ENCODE data around the gene SPEF1. TPM values are rescaled to one million over a fixed set of nuclear protein-coding genes. Genes with fewer than 3 reads are reported as not detected.
A peak's percentile ranks its signal among the peaks of the same experiment; 100 is the strongest.

The SPEF1 gene
- total RNA-seq, 1 donor from 2014 or later = 0.54 TPM

DNA sequence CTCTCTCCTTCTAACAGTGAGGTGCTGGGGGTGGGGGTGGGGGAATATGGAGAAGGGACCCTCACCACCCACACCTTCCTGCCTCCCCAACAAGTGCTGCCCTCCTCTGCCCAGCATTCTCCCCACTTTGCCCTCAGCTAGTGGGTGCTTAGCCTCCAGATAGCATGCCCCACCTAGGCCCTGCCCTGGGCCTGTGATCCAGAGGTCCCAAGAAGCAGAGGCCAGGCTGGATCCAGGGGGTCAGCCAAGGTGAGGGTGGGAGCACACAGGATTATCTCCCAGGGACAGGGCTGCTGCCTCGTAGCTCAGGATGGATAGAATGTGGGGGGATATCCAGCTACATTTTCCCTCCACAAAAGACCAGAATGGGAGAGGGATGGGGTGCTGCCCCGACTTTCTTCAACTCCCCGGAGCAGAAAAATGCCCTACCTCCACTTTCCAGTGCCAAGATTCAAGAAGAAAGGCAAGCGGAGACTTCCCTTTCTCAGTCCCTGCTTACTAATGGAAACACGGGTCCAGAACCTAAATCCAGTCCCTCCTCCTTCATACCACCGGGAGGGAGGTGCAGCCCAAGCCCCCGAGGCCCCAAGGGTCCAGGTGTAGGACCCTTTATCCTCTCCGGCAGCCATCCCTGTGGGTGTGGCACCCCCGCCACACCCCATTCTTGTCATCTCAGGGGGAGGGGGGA lies 14.7 kb downstream of the SPEF1 start:
- H3K36me3 Mint-ChIP-seq (ENCODE audit: low read depth) = no peaks in the 10 kb centered on the region
- H3K4me1 Mint-ChIP-seq = peaks cover 39% of the 10 kb centered on the region
- peak overlapping the region; percentile 27 for H3K27ac Mint-ChIP-seq (ENCODE audit: unreplicated experiment)
- no peaks in the 10 kb centered on the region for H3K27me3 Mint-ChIP-seq (ENCODE audit: low read depth)
- no peaks in the 10 kb centered on the region for H3K9me3 Mint-ChIP-seq
- TF ChIP-seq, protein P1, sequence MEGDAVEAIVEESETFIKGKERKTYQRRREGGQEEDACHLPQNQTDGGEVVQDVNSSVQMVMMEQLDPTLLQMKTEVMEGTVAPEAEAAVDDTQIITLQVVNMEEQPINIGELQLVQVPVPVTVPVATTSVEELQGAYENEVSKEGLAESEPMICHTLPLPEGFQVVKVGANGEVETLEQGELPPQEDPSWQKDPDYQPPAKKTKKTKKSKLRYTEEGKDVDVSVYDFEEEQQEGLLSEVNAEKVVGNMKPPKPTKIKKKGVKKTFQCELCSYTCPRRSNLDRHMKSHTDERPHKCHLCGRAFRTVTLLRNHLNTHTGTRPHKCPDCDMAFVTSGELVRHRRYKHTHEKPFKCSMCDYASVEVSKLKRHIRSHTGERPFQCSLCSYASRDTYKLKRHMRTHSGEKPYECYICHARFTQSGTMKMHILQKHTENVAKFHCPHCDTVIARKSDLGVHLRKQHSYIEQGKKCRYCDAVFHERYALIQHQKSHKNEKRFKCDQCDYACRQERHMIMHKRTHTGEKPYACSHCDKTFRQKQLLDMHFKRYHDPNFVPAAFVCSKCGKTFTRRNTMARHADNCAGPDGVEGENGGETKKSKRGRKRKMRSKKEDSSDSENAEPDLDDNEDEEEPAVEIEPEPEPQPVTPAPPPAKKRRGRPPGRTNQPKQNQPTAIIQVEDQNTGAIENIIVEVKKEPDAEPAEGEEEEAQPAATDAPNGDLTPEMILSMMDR (conservative IDR thresholded peaks at IDR 0.05) = no peak
- H3K4me3 Mint-ChIP-seq = peak overlapping the region; percentile 88
- no peak for DNase-seq (ENCODE audit: low read depth, low spot score)

DNA sequence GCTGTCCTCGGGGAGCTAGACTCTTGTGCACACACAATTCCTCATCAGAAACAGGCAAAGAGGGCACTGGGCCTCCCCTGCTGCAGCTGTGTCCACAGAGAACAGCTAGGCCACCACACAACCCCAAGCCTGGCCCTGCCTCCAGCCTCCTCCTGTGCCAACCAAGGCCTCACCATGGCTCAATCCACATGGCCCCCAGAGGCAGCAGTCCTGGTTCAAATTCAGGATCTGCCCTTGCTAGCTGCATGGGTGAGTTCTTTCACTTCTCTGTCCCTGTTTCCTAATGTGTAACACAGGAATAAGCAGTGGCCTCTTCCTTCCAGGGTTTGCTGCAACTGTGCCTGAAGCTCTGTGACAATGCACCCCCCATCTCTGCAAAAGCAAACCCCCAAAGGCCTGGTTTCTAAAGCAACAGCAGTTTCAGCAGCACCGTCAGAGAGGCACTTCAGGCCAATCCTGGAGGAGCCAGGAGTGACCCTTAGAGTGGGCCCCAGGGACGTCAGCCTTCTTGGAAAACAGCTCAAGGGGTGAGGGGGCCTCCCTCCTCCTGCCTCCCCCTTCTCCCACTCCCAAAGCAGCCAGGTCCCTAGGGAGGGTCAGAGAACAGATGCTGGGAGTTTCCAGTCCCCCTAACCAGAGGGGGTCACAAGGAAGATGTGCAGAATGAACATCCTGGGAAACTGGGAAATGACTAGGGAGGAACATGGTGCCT lies 15.9 kb downstream of the SPEF1 start:
- Mint-ChIP-seq H3K27ac (ENCODE audit: unreplicated experiment) (peak overlapping the region; percentile 96), H3K4me3 (peak overlapping the region; percentile 88), H3K27me3 (ENCODE audit: low read depth) (no peaks in the 10 kb centered on the region), H3K36me3 (ENCODE audit: low read depth) (no peaks in the 10 kb centered on the region), H3K4me1 (peaks cover 49% of the 10 kb centered on the region), H3K9me3 (no peaks in the 10 kb centered on the region)
- DNase-seq (ENCODE audit: low read depth, low spot score) = no peak
- TF ChIP-seq, protein P1 (conservative IDR thresholded peaks at IDR 0.05) = no peak

DNA sequence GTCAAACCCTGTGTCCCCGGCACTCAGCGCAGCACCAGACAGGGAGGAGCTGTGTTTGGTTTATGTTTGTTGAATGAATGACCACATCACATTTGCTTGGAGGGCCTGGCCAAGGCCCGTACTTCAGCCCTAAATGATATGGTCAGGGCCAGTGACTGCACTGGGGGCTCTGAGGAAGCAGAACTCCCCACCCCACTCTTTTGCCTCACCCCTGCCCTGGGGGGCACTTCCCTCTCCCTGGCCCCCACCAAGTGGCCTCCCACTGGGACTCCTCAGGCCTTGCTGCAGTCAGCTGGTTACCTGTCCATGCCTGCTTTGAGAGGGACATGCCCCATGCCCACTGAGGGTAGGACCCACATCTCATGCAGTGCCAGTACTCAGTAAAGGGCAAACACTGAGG lies 16.6 kb downstream of the SPEF1 start:
- Mint-ChIP-seq H3K4me1 (peaks cover 55% of the 10 kb centered on the region), H3K27ac (ENCODE audit: unreplicated experiment) (no peak overlapping the region), H3K4me3 (peak overlapping the region; percentile 47), H3K27me3 (ENCODE audit: low read depth) (no peaks in the 10 kb centered on the region), H3K9me3 (no peaks in the 10 kb centered on the region), H3K36me3 (ENCODE audit: low read depth) (no peaks in the 10 kb centered on the region)
- no peak for DNase-seq (ENCODE audit: low read depth, low spot score)
- TF ChIP-seq, protein P1 (conservative IDR thresholded peaks at IDR 0.05) = no peak

DNA sequence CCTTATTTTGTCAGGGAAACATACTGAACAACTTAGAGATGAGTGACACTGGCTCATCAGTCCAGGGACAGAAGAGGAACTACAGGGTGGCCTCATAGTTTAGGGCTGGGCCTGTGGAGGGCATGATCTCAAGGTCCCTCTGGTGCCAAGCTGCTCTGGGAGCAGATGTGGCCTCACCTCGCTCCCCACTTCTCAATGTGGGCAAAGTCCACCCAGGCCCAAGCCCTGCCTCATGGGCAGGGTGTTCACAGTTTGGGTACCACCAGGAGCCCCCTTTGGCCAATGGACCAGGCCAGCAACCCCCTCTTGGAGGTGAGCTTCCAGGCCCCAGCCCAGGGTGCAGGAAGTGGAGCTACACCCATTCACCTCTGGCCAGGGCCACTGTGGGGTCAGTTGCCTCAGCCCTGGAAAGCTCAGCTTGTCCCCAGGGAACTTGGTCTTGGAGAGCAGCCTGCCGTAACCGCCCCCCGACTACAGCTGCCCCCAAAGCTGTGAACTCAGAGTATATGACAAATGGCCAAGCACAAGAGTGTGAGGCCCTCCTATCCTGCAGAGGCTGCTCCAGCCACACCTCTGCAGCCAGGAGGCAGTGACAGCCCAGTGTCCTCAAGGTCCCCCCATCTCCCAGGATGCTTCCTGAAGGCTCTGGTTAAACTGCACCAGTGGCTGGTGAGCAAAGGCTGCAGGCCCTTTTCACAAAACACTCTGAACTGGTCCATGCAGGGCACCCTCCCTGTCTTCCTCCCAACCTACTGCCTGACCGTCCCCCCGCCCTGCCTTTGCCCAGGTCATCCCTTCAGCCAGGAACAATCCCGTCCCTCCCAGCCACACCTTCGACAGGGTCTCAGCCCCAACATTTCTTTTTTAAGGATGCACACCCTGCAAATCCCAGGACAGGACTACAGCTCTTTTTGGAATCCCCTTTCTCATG lies 17.3 kb downstream of the SPEF1 start:
- Mint-ChIP-seq H3K4me3 (peak overlapping the region; percentile 57), H3K27ac (ENCODE audit: unreplicated experiment) (no peak overlapping the region), H3K4me1 (peaks cover 59% of the 10 kb centered on the region), H3K9me3 (no peaks in the 10 kb centered on the region), H3K27me3 (ENCODE audit: low read depth) (no peaks in the 10 kb centered on the region), H3K36me3 (ENCODE audit: low read depth) (no peaks in the 10 kb centered on the region)
- no peak for DNase-seq (ENCODE audit: low read depth, low spot score)
- TF ChIP-seq, protein P1 (conservative IDR thresholded peaks at IDR 0.05) = no peak

DNA sequence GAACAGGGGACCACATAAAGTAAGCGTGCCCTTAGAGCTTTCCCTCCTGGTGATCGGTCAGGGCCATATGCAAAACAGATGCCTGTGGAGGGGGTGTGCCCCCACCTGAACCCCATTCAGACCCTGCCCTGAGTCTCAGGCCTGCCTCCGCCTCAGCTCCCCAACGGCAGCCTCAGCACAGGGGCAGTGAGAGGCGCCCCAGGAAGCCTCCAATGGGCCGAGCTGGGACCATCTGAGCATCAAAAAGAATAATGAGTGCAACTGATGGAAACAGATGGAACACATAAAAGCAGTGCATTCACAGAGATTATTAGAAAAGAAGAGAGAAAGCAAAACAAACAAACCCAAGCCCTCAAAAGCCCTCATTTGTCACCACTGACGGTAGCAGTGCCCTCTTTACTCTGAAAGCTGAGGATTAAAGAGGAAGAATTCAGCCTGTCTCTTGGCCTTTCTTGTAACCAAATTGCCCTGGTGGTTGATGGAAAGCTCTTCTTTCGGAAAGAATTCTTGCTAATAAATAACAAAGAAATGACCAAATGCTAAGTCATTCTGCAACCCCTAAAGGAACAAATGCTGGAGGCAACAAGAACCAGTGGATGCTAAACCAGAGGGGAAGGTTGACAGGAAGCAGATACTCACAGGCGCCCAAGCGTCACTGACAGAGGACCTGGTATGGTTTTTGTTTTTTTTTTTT lies 20.4 kb downstream of the SPEF1 start:
- Mint-ChIP-seq H3K27ac (ENCODE audit: unreplicated experiment) (no peak overlapping the region), H3K9me3 (no peaks in the 10 kb centered on the region), H3K27me3 (ENCODE audit: low read depth) (no peaks in the 10 kb centered on the region), H3K4me1 (peaks cover 40% of the 10 kb centered on the region), H3K4me3 (no peak overlapping the region), H3K36me3 (ENCODE audit: low read depth) (peaks cover 6% of the 10 kb centered on the region)
- TF ChIP-seq, protein P1 (conservative IDR thresholded peaks at IDR 0.05) = no peak
- no peak for DNase-seq (ENCODE audit: low read depth, low spot score)

Data from neural crest cell (in vitro differentiated cells).